H54 (cell line): ENCODE results near the gene SMOC1.
A peak's percentile ranks its signal among the peaks of the same experiment; 100 is the strongest.

Experiments used
- DNase-seq: peaks from one replicate; pipeline ENCODE4 v3.0.0; 2011; ENCODE audit warnings: low spot score, mixed read lengths; ENCODE audit not compliant: insufficient read length
- FAIRE-seq: peaks from 3 replicates; lab custom pipeline; 2011; peaks lifted over from hg19 to GRCh38; lab: Jason Lieb, UNC
- POLR2A ChIP-seq: IDR thresholded peaks from 2 replicates; pipeline ENCODE4 v1.6.1; 2011; ENCODE audit warnings: low read depth, mild to moderate bottlenecking, low read length

The SMOC1 gene

GRCh38 chr14:69879175-69880043, at the start of gene SMOC1:
TSS of gene SMOC1 (plus strand) at chr14:69879416. CDS start at chr14:69879679, 263 bp downstream.
- DNase-seq, result no peak
- no peak for FAIRE-seq
- TF ChIP-seq POLR2A, result no peak

GRCh38 chr14:69838881-69839416, 40.3 kb upstream of the SMOC1 start:
- no peak for TF ChIP-seq POLR2A
- no peak for FAIRE-seq
- DNase-seq, result no peak

- peak; percentile 45 for FAIRE-seq
- no peak for DNase-seq
- TF ChIP-seq POLR2A, result no peak
These were observed 39.6 kb upstream of the SMOC1 start for GRCh38 chr14:69839661-69840060.

- no peak for DNase-seq
- TF ChIP-seq POLR2A, result no peak
- no peak for FAIRE-seq
These were observed 37.6 kb upstream of the SMOC1 start for GRCh38 chr14:69841656-69842055.

- DNase-seq (no peak), FAIRE-seq (no peak)
- no peak for TF ChIP-seq POLR2A
These were observed 36.4 kb upstream of the SMOC1 start for GRCh38 chr14:69842686-69843420.

- DNase-seq (no peak), FAIRE-seq (no peak)
- TF ChIP-seq POLR2A, result no peak
These were observed 35.0 kb upstream of the SMOC1 start for GRCh38 chr14:69844171-69844570.

GRCh38 chr14:69845050-69845581, 34.1 kb upstream of the SMOC1 start:
- DNase-seq (no peak), FAIRE-seq (no peak)
- no peak for TF ChIP-seq POLR2A

GRCh38 chr14:69845787-69846186, 33.4 kb upstream of the SMOC1 start:
- no peak for FAIRE-seq
- DNase-seq, result no peak
- TF ChIP-seq POLR2A, result no peak

GRCh38 chr14:69848156-69848555, 31.1 kb upstream of the SMOC1 start:
- TF ChIP-seq POLR2A, result no peak
- DNase-seq (no peak), FAIRE-seq (no peak)

- TF ChIP-seq POLR2A, result no peak
- FAIRE-seq (no peak), DNase-seq (no peak)
These were observed 30.3 kb upstream of the SMOC1 start for GRCh38 chr14:69848903-69849391.

GRCh38 chr14:69850086-69850735, 29.0 kb upstream of the SMOC1 start:
- DNase-seq (no peak), FAIRE-seq (no peak)

GRCh38 chr14:69850736-69851112, 28.5 kb upstream of the SMOC1 start:
- TF ChIP-seq POLR2A, result no peak
- no peak for FAIRE-seq
- DNase-seq, result no peak

More at GRCh38 chr14:69850086-69850735, 29.0 kb upstream of the SMOC1 start:
- no peak for TF ChIP-seq POLR2A
